GM04504 (cell line): ENCODE measurements around the gene U2SURP.

Experiments
- DNase-seq: peaks from one replicate; pipeline ENCODE4 v3.0.0-alpha.2; 2012; ENCODE audit warnings: low read depth

Gene U2SURP

DNA sequence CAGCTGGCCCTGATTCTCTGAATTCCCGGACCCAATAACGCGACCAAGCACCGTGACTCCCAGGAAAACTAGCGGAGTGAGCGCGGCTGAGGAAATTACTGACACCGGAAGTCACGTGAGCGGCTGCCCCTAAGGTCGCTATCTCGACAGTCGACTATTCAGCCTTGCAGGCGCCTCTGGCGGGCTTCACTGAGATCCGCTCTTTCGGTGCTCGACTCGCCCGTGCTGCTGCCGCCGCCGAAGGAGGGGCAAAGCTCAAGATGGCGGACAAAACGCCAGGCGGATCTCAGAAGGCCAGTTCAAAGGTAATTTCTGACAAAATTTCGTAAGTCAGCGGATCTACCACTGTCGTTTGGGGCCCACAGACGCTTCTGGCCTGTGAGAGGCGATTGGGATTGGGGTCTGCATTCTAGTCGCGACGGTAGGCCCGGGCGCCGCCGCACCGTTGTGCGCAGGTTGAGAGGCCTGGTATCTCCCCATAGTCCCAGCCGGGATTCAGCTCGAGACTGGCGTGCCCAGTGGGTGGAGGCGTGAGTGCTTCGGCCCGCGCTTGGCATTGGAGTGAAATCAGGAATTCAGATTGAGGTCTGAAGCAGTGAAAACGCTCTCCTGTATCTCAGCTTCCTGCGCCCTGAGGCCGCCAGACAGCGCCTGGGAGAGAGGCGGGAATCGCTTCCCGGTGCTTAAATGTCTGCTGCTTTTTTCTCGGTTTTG lies at the start of gene U2SURP:
TSS of gene U2SURP (plus strand) at position 202 of the 714 bp plus-strand sequence. CDS start at position 261, 59 bp downstream.
- peak; percentile 98 for DNase-seq

DNA sequence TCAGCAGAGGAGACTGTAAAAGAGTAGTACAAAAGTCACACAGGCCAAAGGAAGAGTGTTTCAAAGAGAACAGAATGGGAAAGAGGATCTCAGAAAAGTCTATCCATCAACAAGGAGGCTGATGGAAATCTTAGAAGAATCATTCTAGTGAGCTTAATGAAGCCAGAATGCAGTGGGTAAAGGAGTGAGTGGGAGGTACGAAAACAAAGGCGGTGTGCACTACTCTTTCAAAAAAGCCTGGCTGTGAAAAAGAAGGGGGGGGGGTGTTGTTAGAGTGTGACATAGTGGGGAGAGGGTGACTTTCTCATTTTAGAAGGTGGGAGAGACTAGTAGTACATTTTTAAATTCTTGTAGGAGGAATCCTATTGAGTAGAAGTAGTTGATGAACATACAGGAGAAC lies 49.6 kb upstream of the U2SURP start:
- no peak for DNase-seq

DNA sequence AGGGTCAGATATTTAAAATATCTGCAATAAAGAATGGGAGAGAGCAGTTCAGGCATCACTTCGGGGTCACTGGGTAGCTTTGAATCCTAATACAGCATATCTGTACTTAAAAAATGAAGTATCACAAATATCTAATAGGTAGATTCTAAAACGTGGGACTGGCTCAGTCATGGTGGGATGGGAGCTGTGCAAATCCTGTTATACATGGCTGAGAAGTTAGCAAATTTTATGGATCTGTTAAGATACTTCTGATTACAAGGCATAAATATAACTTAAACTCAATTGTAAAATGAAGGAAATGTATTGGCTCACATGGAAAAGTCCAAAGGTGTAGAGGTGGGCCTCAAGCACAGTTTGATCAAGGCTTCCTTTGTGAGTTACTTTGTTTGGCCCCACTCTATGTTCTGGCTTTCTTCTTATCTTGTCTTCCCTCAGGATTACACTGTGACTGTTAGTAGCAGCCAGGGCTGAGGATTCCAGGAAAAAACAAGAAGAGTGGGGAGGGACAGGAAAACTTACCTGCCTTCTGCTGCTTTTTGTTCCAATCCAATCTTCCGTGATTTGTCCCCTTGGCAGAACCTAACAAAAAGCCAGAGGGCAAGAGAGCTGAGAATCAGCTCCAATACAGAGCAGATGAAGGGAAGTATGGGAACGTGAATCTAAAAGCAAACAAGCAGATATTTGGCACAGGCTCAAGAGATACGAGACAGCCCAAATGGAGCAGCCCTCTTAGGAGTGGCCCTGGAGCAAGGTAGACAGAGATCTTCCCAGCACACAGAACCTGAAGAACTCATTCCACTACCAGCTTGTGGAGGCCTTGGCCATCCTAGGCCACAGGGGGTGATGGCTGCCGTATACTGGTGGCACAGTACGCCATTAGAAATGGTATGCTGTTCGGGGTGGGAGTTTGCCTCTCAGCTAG lies 48.8 kb upstream of the U2SURP start:
- no peak for DNase-seq

DNA sequence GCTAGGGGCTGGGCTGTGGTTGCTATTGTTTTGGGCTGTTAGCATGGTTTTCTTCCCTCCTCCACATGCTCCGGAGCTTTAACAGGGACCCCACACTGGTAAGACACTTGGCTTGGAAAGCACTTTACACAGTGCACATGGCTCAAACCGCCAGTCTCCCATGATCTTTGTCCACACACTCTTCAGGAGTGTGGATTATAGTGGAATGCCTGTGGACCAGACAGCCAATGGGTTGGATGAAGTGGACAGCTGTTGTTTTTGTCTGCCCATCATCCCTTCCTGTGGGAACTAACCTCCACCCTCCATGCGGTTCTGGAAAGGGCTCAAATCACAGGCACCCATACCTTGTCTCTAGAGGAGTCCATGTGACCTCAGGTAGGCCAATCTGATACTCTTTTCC lies 47.9 kb upstream of the U2SURP start:
- no peak for DNase-seq

DNA sequence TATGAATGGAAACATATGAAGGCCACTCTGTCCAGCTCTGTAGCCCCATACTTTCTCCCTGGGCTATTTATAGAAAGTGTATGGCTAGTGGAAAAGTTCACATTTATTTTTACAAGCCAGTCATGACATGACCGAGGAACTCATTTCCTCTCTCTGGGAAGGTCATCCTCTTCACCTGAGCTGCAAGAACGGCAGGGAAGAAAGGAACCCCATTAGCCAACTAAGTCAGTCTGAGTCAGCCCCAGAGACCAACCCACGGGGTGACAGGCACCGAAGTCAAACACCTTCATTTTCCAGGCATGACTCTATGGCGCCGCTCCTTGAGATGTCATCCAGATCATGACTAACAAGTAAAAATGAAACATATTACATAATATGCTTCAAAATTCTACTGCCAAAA lies 42.7 kb upstream of the U2SURP start:
- DNase-seq = peak; percentile 9

DNA sequence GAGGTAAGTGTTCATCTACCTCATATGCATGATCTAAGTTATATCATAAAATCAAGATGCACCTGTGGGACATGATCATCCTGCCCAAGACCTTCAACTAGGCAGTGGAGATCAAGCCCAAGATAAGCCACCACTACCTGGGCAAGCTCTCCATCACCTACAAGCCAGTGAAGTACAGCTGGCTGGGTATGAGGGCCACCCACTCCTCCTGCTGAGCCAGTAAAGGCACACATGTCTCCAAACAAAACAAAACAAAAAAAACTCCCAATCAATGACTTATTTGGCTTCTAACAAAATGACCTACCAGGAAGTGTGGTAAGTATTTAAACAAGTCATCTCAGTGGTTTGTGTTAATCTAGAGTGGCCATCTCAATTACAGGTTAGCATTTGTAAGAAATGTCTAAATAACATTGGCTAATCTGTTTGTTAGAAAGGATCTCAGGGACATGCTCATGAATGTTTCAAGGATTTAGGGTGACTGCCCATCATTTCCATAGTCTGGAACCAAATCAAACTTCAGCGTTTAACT lies 41.0 kb upstream of the U2SURP start:
- no peak for DNase-seq

DNA sequence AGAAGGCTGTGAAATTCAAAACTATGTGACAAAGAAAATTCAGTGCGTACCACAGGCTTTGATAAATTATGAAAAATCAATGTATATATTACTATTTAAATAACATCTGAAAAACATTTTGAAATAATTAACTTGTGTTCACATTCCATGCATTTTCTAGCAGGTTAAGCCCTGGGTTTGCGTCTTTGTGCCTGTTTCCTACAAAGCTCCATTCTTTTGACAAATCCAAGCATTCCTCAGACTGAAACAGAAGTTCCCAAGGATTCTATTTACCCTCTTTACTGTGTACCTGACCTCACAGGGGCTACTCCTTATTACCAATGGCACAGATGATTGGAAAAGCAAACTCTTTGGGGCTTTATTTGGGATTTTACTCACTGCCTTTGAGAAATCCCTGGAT lies 39.8 kb upstream of the U2SURP start:
- no peak for DNase-seq

DNA sequence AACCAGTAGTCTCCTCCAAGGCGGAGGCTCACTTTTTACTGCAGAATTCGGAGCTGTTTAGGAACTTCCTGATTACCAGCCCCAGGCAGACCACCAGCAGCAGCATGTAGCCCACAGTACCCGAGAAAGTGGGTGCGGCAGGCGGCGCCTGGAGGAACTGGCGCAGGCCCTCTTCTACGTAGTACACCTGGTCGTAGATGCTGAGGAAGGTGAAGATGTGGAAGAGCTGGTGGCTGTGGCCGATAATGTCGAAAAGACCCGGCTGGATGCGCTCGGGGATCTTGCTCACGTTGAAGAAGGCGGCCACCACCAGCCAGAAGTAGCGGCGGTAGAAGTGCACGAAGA lies 39.2 kb upstream of the U2SURP start:
- no peak for DNase-seq

DNA sequence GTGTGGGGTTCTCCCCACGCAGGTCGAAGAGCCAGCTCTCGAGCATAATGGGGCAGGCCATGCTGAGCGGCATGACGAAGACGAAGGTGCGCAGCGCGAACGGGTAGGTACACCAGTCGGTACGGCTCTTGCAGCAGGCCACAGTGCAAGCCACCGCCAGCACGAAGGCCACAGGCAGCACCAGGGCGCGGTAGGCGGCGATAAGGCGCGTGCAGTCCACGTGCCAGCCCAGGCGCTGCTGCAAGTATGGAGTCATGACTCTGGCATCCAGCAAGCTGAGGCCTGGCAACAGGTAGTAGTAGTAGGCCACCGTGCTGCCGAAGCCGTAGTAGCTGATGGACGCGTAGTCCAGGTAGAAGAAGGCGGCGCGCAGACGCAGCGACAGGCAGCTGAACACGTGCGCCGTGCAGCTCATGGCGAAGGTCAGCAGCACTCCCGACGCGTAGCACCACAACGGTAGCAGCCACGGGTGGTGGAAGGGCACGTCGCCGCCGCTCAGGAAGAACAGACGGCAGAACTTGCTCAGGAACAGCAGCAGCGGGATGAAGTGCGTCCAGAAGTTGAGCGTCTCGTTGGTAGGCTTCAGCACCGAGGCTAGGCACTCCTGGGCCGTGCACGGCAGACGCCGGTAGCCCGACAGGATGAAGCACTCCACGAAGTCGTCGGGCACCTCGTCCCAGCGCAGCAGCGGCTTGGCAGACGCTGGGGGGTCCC lies 38.7 kb upstream of the U2SURP start:
- DNase-seq = no peak

DNA sequence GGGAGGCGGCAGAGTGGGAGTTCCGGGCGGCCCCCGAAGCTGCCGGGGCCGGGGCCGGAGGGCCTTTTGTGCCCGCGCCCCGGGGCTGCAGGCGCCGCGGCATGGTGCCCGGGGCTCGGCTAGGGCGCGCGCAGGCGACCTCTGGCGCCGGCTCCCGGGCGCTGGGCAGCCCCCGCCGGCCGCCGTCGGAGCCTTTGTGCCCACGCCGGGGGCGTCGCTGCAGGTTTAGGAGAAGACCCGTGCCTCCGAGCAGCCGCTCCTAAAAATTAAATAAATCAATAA lies 38.2 kb upstream of the U2SURP start:
- no peak for DNase-seq

DNA sequence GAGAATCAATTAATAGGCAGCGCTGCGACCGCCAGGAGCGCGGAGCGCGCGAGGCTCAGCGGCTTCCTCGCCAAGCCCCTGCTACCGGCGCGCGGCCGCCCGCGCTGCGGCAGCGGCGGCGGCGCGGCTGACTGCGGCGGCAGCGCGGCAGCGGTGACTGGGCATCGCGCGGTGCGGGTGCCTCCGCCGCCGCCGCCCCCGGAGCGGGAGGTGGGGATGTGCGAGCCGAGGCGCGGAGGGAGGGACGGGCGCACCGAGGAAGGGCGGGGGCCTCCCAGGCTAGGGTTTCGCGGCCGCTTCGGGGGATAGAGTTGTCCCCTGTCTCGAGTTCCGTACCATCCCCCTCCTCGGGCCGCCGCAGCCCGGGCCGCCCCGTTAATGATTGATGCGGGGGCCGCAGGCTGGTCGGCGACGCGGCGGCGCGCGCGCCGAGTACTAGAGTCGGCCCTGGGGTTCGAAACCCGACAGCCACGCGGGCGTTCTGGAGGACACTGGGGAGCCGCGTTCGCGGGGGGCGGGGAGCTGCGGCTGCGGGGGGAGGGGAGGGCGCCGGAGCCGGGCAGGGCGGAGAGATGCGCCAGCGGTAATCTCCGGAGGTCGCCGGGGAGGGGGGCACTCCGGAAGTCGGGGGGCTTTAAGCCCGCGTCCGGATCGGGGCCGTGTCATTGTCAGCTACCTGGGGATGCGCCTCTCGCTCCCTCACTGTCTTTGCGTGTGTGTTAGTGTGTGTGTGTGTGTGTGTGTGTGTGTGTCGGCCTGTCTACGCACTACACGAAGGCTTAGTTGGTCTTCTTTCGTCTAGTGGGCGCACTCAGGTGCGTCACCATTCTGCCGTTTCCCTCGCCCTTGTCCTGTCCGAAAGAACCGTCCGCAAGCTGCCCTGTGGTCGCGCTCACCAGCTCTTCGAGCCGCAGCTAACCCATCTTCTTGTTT lies 37.6 kb upstream of the U2SURP start, which contains the start of gene PAQR9:
TSS of gene PAQR9 (minus strand) at position 159 of the 933 bp plus-strand sequence. CDS start 338 bp downstream, outside the sequence.
- no peak for DNase-seq

DNA sequence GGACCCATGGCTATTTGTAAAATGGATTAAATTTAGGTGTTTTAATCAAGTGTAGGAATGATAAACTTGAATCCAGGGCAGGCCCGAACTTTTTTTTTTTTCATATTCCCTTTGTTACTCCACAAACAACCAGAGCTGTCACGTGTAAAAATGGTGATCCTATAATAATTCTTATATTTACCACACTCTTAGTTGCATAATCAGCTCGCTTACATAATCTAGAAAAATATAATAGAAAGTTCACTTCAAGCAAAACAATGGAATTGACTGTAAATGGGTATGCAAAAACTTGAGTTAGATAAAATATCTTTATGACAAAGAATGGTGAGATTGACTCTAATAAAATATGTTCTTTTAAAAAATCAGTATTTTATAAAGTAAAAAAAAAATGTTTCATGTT lies 35.8 kb upstream of the U2SURP start:
- no peak for DNase-seq

DNA sequence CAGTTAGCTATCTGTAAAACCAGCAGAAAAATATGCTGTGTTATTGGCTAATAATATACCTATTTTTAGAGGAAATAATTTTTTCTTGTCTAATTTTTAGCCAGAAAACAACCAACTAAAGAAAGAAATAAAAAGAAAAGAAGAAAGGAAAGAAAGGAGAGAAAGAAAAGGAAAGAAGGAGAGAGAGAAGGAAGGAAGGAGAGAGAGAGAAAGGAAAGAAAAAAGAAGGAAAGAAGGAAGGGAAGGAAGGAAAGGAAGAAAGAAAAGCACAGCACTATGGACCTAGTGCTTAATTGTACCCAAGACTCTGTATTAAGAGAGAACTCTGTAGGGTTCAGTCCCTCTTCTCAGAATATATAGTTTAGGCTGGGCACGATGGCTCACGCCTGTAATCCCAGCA lies 34.6 kb upstream of the U2SURP start:
- DNase-seq = no peak

DNA sequence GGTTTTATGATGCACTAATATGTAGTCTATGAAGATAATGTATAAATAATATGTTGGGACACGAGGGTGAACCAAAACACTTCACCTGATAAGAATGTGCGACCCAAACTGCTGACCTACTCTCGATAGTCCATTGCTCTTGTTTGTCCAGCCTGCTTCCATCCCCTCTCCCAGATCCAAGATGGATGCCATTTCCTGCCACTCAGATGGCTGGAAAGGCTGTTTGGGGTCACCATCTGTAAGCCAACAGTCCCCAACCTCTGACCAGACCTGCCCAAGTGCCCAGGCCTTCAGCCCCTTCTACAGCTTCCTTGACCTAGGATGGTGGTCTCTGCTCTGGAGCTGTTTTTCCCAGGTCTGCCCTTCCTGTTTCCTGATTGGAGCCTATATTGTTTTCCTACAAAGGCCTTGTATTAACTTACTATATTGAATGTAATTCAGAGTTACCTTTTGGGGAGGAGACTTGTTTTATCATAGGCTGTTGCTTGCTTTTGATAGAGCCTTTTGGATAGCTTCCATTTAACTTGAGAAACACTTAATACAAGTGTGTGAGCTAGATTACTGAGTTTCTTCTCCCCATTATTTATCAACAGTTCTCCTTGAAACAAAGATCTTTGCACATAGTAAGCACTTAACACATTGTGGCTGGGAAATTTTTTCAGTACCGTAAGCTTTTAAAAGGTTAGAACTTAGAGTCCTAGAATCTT lies 32.9 kb upstream of the U2SURP start:
- DNase-seq = no peak

DNA sequence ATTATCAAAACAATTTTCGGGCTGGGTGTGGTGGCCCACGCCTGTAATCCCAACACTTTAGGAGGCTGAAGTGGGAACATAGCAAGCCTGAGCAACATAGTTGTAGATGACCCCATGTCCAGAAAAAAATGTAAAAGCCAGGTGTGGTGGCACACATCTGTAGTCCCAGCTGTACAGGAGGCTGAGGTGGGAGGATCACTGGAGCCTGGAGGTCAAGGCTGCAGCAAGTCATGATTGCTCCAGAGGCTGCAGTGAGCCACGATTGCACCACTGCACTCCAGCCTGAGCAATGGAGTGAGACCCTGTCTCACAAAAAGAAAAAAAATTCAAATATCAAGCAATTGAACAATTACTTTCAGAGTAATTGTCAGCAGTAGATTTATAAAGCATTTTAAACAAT lies 29.9 kb upstream of the U2SURP start:
- DNase-seq = no peak

DNA sequence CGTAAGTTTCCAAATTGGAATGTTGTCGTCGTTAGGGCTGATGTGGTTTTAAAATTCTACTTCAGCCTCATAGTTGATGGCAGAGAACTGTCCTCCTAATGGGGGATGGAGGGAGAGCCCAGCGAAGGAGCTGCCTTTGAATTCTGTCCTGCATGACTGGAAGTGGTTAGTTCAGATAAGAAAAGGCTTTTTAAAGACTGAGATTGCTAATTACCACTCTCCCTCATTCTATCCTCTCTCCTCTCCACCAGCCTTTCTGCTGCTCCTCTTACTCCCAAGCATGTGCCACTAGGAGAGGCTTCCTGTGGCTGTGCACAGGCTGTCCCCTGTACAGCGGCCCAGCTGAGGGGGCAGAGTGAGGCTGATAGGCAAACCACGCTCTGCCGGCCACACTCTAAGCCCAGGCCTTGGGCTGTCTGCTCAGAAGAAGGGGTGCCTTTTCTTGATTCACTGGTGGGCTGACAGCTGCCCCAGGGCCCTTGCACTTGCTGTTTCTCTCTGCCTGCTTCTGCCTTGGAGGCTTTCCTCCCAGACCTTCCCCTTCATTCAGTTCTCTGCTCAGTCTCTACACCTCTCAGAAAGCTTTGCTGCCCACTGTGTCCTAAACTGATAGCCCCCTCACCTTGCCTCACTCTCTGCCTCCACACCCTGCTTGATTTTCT lies 29.1 kb upstream of the U2SURP start:
- DNase-seq = no peak

DNA sequence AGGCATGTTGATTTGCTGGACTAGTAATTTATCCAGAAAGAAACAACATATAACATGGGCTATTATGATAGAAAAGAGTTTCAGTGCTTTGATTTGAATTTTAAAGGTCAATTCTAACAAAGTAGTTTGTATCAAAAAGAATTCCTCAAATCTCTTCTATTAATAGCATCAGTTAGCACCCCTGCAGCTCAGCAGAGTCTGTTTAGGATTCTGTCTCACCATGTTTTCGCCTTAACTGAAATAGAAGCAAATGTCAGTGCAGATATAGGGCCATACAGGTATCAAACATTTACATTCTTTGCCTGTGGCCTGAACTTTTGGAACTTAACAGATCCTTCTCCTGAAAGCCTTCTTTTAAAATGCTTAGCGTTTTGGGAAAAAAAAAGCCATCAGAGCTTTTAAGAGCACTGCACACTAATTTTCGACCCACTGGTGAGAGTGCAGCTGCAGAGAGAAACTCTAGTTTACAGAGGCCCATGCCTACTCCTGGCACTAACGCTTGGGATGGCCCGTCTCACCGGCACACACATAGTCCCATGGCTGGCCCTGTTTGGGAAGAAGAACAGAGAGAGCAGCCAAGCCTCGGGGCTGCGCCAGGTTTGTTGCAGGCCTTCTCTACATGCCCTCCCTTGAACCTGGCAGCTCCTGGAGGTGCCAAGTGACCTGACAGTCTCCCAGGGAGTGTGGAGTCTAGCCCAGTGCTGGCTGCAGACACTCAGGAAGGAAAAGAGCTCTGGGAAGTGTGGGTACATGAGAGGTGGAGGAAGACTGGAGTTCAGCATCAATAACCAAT lies 28.0 kb upstream of the U2SURP start:
- DNase-seq = no peak

DNA sequence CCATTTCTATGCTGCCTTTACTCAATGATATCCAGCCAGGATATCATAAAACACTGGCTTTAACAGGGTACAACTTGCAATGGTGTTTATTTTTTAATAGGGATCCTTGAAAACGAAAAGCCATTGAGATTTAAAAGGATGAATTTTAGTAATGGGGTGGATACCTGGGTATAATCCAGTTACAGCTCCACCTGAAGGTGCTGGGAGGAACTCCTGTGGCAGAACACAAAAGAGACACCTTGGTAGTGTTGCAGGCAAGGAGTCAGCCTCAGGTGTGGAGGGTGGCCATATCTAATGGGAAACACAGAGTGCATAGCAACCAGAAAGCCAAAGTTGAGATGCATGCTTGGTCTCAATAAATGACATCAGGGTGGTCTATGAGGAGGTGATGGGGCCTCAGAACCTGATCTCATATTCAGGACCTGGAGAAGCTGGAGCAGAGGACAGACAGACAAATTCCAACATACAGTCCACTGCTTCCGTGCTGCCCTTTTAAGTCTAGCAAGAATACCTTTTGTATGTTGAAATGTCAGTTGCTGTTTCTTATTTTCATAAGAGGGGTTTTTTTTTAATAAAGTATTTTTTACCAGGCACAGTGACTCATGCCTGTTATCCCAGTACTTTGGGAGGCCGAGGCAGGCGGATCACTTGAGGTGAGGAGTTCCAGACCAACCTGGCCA lies 25.9 kb upstream of the U2SURP start:
- no peak for DNase-seq
